ENCODE data around the gene G3BP2.

DNA sequence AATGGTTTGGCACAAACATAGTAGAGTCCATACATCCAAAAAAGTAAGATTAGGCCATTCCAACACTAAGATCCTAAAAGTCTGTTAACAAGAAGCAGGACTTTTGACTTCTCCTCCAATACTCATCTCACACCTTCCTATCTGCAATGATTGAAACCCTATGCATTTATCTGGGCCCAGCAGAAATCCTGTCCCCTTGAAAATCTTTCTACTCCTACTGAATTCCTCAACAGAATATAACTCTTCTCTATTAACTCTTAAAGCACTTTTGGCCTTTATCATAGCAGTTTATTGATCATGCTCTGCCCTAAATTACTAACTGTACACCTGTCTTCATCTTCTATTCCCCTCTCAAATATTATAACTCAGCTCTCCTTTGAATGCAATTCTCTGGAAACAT is 4.6 kb downstream of the G3BP2 start:
- TF ChIP-seq, protein P1, sequence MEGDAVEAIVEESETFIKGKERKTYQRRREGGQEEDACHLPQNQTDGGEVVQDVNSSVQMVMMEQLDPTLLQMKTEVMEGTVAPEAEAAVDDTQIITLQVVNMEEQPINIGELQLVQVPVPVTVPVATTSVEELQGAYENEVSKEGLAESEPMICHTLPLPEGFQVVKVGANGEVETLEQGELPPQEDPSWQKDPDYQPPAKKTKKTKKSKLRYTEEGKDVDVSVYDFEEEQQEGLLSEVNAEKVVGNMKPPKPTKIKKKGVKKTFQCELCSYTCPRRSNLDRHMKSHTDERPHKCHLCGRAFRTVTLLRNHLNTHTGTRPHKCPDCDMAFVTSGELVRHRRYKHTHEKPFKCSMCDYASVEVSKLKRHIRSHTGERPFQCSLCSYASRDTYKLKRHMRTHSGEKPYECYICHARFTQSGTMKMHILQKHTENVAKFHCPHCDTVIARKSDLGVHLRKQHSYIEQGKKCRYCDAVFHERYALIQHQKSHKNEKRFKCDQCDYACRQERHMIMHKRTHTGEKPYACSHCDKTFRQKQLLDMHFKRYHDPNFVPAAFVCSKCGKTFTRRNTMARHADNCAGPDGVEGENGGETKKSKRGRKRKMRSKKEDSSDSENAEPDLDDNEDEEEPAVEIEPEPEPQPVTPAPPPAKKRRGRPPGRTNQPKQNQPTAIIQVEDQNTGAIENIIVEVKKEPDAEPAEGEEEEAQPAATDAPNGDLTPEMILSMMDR (IDR thresholded peaks at IDR 0.05), result no peak
- TF ChIP-seq POLR2A (IDR thresholded peaks at IDR 0.05), result no peak

All from prostate gland (tissue), 2 donors.